GM12801 (cell line): ENCODE measurements around the gene SFMBT2.

ENCODE experiments used
- TF ChIP-seq, protein P1 (sequence below): IDR thresholded peaks from one replicate; pipeline ENCODE4 v1.5.1; 2011; ENCODE audit warnings: control low read depth; ENCODE audit not compliant: insufficient read length; ENCODE audit errors: extremely low read depth

Gene SFMBT2

DNA sequence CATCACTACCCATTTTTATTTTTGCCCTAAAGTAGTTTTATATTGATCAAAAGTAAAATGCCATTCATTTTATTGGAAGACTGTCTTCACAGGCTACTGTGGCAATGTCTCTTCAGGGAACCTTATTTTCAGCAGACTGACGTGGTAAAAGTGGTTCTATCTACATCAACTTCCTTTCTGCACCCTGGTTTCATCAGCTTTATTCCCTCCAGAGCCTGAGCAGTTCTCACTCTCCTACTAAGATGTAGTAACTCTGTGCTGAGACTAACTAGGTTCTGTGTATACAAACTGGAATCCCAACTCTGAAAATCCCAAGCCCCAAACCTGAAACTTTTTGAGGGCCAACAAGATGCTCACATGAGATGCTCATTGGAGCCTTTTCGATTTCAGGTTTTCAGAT, 155.3 kb downstream of the SFMBT2 start:
- TF ChIP-seq, protein P1, sequence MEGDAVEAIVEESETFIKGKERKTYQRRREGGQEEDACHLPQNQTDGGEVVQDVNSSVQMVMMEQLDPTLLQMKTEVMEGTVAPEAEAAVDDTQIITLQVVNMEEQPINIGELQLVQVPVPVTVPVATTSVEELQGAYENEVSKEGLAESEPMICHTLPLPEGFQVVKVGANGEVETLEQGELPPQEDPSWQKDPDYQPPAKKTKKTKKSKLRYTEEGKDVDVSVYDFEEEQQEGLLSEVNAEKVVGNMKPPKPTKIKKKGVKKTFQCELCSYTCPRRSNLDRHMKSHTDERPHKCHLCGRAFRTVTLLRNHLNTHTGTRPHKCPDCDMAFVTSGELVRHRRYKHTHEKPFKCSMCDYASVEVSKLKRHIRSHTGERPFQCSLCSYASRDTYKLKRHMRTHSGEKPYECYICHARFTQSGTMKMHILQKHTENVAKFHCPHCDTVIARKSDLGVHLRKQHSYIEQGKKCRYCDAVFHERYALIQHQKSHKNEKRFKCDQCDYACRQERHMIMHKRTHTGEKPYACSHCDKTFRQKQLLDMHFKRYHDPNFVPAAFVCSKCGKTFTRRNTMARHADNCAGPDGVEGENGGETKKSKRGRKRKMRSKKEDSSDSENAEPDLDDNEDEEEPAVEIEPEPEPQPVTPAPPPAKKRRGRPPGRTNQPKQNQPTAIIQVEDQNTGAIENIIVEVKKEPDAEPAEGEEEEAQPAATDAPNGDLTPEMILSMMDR, result no peak

DNA sequence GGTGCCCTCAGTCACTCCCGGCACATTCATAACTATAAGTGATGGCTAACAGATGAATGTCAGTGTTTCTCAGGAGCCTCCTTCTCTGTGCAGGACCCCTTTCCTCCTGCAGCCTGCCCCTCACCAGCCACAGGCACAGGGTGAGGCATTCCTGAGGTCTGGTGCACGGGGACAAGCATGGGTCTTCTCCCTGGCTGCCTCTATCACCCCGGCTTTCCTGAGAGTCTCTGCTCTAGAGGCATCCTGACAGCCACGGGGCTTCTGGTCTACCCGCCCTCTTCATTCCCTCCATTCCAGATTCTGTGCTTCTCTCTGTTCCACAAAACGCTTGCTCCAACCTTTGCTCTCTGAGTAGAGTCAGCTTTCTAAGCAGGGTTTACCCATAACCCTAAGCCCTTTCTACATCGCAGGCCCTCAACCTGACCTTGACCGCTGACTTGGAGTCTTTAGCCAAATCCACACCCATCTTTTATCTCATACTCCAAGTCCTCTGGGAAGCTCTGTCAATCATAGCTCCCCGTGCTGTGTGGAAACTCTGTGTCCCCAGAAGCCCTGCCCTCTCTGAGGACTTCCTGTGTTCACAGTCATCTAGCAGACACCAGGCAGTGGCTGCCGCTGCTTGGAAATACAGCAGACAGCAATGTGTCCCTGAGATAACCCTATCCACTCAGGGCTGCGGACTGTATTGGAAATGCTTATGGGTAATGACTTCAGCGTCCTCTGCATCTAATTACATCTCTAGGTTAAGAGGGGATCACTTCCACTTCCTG, 159.0 kb downstream of the SFMBT2 start:
- TF ChIP-seq, protein P1, result no peak

DNA sequence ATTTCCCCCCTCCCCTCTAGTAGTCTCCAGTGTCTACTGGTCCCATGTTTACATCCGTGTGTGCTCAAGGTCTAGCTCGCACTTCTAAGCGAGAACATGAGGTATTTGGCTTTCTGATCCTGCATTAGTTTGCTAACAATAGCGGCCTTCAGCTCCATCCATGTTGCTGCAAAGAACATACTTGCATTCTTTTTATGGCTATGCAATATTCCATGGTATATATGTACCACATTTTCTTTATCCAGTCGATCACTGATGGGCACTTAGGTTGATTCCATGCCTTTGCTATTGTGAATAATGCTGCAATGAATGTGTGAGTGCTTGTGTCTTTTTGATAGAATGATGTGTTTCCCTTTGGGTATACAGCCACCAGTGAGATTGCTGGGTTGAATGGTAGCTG, 160.6 kb downstream of the SFMBT2 start:
- TF ChIP-seq, protein P1, result no peak

DNA sequence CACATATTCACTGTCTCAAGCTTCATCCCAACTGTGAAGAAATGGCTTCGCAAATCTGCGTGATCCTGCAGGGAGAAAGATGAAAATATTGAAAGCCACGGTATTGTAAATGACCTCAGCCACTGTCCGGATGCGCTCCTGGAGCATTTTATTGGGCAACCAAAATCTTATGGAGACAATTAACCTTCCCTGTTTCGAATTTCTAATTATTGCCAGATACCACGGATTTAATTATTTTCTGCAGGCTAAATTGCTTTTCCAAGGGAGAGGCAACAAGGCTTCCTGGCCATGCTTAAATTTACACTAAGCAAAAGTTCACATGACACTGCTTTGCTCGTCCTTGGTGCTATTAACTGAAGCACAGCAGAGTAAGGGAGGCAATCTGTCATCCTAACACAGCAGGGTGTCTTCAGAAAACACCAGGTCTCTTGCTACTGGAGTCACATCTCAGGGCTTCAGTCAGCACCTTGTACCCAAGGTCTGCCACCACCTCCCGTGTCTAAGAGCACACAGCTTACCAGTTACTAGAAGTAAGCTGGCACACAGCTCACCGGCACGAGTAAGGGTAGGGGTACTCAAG, 162.2 kb downstream of the SFMBT2 start:
- TF ChIP-seq, protein P1, result no peak

DNA sequence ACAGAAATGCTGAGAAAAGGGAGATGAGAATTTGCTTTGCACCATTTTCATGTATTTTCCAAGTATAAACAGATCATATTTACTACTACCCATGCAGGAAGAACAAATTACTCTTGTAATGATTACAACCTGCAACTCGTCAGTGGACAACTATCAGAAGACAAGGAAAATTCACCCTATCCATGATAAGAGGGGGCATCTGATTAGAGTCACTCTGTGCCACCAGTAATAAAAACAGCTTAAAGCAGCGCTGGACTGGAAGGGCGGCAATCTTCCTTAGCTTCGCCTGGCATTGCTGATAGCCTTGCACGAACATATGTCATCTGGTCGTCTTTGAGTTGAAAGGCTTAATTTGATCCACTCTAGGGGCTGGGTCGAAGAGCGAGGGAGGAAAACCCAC, 162.7 kb downstream of the SFMBT2 start:
- TF ChIP-seq, protein P1, result no peak

DNA sequence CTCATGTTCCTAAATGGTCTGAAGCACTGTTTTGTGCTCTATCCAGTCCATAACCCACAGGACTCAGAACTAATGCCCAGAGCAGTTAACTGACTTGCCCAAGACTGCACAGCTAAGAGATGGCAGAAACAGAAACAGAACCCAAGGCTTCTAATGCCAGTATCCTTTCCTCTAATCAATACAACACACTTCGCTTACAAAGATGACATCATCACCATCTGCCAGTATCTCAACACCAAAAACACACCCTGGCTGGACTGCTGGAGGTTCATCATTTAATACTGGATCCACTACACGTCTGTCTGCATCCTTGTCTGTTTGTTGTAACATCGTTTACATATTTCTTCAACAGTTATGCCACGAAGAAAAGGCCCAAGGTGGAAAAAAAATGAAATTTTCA, 165.3 kb downstream of the SFMBT2 start:
- TF ChIP-seq, protein P1, result no peak

DNA sequence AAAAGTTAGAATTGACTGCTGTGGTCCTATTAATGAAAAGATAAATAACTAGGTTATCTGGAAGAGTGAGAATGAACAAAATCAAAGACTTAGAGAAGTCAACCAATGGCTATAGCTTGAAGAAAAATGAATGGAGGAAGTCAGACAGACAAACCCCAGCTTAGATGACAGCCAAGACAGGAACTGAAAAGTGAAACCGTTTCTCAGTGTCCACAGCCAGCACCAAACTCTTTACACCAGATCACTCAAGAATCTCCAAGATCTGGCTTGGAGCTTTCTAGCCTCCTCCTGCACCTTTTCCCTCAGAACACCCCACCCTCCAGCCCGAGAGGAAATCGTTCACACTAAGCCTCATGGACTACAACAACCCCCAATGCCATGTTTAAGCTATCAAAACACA, 167.0 kb downstream of the SFMBT2 start:
- TF ChIP-seq, protein P1, result no peak
